Thoracic aorta (tissue), 2 donors: ENCODE results near the gene STARD3NL. TPM values are rescaled to one million over a fixed set of nuclear protein-coding genes. Genes with fewer than 3 reads are reported as not detected.
"Not testable (repeated sequence)": the region's sequence is repeated elsewhere in the genome, so short reads cannot be mapped to it uniquely, and the experiment has no call there.

Experiments used
- ATAC-seq: fragments of 150-250 bp; one replicate; pipeline ENCODE4 v1.8.0; 2017; ENCODE audit warnings: low read depth; ENCODE audit not compliant: insufficient number of reproducible peaks, low FRiP score
- DNase-seq: peaks from one replicate; pipeline ENCODE4 v3.0.0-alpha.2; 2020; ENCODE audit warnings: low spot score
- H3K27ac ChIP-seq, 2 donors: fragments of 200-600 bp; sonication (generic); 1 replicate in 1 of 2; 2 replicates in 1 of 2; pipeline ENCODE4 v1.5.1; 2016; ENCODE audit warnings: mild to moderate bottlenecking in 2 of 2, moderate library complexity in 2 of 2
- H3K27me3 ChIP-seq: fragments of 200-600 bp; sonication (generic); replicated peaks from 2 replicates; pipeline ENCODE4 v1.6.0; 2016; ENCODE audit warnings: mild to moderate bottlenecking; ENCODE audit not compliant: insufficient read depth
- H3K36me3 ChIP-seq: fragments of 200-600 bp; sonication (generic); one replicate; pipeline ENCODE4 v1.5.1; 2016
- H3K4me1 ChIP-seq, 2 donors: fragments of 200-600 bp; sonication (generic); 1 replicate in 1 of 2; 2 replicates in 1 of 2; pipeline versions ENCODE4 v1.5.1 to v1.6.0; 2016; ENCODE audit warnings: low read depth in 2 of 2, mild to moderate bottlenecking in 1 of 2; ENCODE audit not compliant: control insufficient read depth in 1 of 2
- H3K4me3 ChIP-seq: fragments of 200-600 bp; sonication (generic); 2 replicates; pipeline ENCODE4 v1.5.1; 2016; ENCODE audit warnings: mild to moderate bottlenecking
- H3K9me3 ChIP-seq: fragments of 200-600 bp; sonication (generic); 2 replicates; pipeline ENCODE4 v1.5.1; 2016
- total RNA-seq, 2 donors: library from RNA; depleted of rRNA; stranded (reverse); fragments of >200 nt; gene quantifications; one replicate each; pipeline versions ENCODE4 v1.1.0 to v1.2.3, GENCODE V29; 2016
- TF ChIP-seq, protein P1 (sequence below): fragments of 200-600 bp; sonication (generic); IDR thresholded peaks from one replicate; pipeline ENCODE4 v1.5.1; 2019; ENCODE audit warnings: antibody characterized with exemption

The STARD3NL gene
- total RNA-seq, 2 donors from 2014 or later: 24.8 to 27.6 TPM

- Histone ChIP-seq H3K36me3 (no peaks in the 10 kb centered on the region), H3K9me3 (no peaks in the 10 kb centered on the region), H3K27me3 (no peaks in the 10 kb centered on the region), H3K4me1 (no peaks in the 10 kb centered on the region), H3K4me3 (no peak overlapping the region), H3K27ac (no peak overlapping the region)
- DNase-seq: no peak
- ATAC-seq: no peak
- TF ChIP-seq, protein P1, sequence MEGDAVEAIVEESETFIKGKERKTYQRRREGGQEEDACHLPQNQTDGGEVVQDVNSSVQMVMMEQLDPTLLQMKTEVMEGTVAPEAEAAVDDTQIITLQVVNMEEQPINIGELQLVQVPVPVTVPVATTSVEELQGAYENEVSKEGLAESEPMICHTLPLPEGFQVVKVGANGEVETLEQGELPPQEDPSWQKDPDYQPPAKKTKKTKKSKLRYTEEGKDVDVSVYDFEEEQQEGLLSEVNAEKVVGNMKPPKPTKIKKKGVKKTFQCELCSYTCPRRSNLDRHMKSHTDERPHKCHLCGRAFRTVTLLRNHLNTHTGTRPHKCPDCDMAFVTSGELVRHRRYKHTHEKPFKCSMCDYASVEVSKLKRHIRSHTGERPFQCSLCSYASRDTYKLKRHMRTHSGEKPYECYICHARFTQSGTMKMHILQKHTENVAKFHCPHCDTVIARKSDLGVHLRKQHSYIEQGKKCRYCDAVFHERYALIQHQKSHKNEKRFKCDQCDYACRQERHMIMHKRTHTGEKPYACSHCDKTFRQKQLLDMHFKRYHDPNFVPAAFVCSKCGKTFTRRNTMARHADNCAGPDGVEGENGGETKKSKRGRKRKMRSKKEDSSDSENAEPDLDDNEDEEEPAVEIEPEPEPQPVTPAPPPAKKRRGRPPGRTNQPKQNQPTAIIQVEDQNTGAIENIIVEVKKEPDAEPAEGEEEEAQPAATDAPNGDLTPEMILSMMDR: no peak
Measured at GRCh38 chr7:38242814-38243213, 64.8 kb downstream of the STARD3NL start.

GRCh38 chr7:38243345-38243744 lies 65.3 kb downstream of the STARD3NL start:
- not testable (repeated sequence) for ATAC-seq, H3K4me3 ChIP-seq, H3K27ac ChIP-seq, H3K9me3 ChIP-seq, H3K27me3 ChIP-seq, H3K4me1 ChIP-seq, H3K36me3 ChIP-seq, DNase-seq

DNA sequence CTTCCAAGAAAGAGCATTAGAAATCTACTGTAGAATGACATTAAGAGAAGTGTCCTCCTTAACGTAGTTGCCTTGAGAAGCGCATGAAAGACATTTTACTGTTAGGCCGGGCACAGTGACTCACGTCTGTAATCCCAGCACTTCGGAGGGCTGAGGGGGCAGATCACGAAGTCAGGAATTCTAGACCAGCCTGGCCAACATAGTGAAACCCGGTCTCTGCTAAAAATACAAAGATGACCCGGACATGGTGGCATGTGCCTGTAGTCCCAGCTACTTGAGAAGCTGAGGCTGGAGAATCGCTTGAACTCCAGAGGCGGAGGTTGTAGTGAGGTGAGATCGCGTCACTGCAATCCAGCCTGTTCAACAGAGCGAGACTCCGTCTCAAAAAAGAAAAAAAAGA lies 66.5 kb downstream of the STARD3NL start:
- ATAC-seq: no peak
- DNase-seq: no peak
- TF ChIP-seq, protein P1: no peak
- Histone ChIP-seq H3K4me3 (no peak overlapping the region), H3K9me3 (no peaks in the 10 kb centered on the region), H3K36me3 (no peaks in the 10 kb centered on the region), H3K4me1 (no peaks in the 10 kb centered on the region), H3K27me3 (no peaks in the 10 kb centered on the region), H3K27ac (no peak overlapping the region)

DNA sequence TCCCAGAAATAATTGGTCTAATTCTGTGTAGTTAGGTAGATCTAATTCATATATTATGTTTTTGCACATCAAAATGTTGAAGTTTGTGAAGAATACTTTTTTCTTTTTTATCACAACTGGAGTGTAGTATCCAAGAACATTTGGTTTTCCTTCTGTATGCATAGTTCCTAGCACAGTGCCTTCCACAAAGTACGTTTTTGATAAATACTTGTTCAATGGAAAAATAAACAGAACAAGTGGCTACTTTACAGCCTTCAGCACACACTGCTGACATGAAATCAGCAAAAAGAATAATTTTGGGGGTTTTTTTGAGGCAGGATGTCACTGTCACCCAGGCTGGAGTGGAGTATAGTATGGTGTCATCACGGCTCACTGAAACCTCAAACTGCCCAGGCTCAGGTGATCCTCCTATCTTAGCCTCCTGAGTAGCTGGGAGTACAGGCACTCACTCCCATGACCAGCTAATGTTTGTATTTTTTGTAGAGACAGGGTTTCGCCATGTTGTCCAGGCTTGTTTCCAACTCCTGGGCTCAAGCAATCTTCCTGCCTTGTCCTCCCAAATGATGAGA lies 67.4 kb downstream of the STARD3NL start:
- no peaks in the 10 kb centered on the region for H3K9me3 ChIP-seq
- no peaks in the 10 kb centered on the region for H3K4me1 ChIP-seq
- H3K27ac ChIP-seq: no peak overlapping the region
- no peak for ATAC-seq
- DNase-seq: no peak
- TF ChIP-seq, protein P1: no peak
- H3K4me3 ChIP-seq: no peak overlapping the region
- no peaks in the 10 kb centered on the region for H3K27me3 ChIP-seq
- no peaks in the 10 kb centered on the region for H3K36me3 ChIP-seq

DNA sequence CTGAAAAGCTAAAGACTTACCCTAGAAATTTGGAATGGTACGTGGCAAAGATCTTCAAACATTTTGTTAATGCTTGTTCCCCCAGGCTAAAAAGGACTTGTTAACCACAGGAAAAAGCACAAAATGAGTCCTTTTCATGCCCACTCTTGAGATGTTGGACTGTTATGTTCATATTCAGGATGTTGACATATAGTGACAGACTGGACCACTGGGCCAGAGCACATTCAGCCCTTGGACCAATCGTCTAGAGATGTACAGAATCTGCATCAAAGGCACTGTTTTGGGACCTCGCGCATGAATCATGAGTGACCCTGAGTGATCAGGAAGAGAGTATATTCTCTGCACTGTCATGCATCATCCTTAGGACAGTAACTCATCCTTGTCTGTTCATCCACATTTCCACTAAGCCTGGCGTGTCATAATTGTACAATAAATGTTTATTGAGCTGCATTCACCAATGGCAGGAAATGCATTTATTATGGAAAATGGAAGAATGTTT lies 70.1 kb downstream of the STARD3NL start:
- Histone ChIP-seq H3K36me3 (no peaks in the 10 kb centered on the region), H3K4me3 (no peak overlapping the region), H3K4me1 (no peaks in the 10 kb centered on the region), H3K27ac (no peak overlapping the region), H3K9me3 (no peaks in the 10 kb centered on the region), H3K27me3 (no peaks in the 10 kb centered on the region)
- ATAC-seq (no peak), DNase-seq (no peak)
- TF ChIP-seq, protein P1: no peak

DNA sequence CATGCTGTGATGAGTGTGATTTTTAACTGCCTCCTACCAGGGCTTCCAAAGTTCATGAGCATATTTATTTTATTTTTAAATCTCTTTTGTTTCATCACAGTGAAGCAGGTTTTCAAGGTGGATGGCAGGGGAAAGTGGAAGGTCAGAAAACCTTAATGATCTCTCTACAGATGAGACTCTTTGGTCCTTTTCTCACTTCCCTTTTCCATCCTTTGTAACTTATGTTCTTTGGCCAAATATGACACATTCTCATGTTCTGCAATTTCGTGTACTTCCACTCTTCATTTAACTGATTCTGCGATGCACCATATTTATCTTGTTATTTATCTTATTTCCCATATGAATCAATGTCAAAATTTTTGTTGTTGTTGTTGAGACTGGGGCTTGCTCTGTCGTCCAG lies 71.8 kb downstream of the STARD3NL start:
- not testable (repeated sequence) for DNase-seq, H3K36me3 ChIP-seq, H3K27ac ChIP-seq, H3K27me3 ChIP-seq, H3K9me3 ChIP-seq, H3K4me3 ChIP-seq, H3K4me1 ChIP-seq, ATAC-seq
